Fibroblast of skin of right biceps (primary cell): ENCODE measurements around the gene CEP104.
A peak's percentile ranks its signal among the peaks of the same experiment; 100 is the strongest.

Source experiments
- DNase-seq: peaks from one replicate; pipeline ENCODE4 v3.0.0-alpha.2; 2013

CEP104 gene

DNA sequence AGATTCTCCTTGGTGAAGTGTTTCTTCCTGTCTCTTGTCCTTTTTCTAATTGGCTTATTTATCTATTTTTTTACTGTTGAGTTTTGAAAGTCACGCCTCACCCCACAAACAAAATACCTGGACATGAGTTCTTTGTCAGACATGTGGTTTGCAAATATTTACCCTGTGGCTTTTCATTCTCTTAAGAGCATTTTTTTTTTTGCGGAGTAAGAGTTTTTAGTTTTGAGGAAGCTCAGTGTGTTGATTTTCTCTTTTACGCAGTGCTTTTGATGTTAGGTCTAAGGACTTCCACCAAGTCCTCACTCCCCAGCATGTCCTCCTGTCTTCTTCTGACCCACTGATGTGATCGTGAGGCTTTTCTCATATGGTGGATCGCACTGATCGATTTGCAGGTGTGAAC is 7.9 kb upstream of the CEP104 start:
- DNase-seq = no peak

DNA sequence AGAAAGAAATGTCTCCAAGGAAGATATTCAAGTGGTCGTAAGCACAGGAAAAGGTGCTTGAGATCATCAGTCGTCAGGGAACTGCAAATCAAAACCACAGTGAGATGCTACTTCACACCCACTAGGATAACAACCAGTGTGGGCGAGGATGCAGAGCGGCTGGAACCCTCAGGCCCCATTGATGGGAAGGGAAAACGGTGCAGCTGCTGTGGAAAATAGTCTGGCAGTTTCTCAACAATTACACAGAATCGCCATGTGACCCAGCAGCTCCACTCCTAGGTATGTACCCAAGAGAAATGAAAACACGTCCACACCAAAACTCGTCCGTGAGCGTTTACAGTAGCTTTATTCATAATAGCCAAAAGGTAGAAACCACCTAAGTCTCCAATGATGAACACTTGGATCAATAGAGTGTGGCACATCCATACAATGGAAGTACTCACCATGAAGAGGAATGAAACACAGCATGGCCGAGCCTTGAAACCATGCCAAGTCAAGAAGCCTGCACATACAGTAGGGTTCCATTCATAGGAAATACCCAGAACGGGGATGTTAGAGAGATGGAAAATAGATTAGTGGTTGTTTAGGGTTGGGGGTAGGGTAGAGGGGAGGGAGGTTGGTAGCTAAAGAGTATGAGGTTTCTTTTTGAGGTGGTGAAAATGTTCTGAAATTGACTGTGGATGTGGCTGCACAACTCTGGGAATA is 6.4 kb upstream of the CEP104 start:
- DNase-seq = no peak

DNA sequence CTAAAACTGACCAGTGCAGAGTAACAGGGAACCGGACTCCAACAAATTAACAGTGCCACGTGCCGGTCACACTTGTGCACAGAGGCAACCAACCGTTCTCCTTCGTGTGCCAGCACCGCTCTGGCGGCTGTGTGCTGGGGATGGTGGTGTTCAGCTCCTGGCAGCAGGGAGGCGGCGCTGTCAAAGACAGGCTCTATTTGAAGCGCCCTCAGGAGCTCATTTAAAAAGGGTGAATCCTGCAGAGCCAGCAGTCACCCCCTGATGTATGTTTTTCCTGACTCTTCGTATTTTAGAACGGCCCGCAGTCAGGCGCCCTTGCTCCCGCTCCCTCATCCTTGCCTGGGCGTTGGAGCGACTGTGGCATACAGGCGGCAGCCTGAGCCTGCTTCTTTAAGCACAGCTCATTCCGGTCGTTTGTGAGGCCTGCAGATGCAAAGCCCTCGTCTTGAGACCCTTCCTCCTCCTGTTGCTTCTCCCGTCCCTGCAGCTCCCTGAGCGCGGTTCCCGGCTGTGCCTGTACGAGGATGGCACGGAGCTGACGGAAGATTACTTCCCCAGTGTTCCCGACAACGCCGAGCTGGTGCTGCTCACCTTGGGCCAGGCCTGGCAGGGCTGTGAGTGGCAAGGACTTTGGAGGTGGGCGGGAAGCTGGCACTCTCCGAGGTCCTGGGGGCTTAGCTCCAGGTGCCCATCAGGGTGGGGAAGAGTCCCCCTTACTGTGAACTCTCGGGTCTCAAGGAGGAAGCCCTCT is 1.4 kb upstream of the CEP104 start:
- peak; percentile 34 for DNase-seq

DNA sequence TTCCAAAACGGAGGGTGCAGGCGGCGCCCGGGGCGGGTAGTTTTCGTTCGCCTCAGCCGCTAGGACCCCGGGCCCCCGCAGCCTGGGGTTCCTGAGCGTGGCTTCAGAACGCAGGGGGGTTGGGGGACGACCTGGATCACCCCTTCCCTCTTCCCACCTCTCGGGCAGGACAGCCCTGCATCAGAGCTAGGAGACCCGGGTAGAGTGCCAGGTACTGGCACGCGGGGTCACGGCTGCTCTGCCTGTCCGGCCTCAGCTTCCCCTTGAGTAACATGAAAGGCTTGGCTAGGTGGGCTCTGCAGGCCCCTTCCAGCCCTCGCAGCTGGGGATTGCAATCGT is 749 bp upstream of the CEP104 start:
- DNase-seq = no peak

DNA sequence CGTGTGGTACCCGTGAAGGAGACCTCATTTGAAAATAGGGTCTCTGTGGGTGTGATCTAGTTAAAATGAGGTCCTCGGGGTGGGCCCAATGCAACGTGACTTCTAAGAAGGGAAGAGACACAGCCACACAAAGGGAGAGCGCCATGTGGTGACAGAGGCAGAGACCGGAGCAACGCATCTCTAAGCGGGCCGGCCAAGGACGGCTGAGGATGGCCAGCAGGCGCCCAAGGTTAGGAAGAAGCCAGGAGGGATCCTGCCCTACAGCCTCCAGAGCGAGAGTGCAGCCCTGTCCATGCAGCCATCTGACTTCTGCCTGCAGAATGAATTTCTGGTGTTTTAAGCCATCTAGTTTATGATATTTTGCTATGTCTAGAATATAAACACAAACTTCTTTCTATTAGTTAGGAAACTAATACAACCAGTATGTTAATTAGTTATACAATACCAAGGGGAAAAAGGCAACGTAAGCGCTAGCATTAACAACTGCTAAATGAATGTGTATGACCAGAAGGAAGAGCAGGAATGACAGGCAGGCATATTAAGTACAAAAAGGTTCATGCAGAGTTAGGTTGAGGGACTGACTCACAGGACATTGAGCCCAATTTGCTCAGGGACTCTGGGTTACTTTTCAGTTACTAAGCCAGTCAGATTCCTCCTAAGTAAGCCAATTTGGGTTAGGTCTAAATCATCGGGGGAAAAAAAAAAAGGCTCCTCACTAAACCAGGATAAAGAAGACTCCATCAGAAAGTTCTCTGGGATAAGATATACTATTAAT is 4.1 kb downstream of the CEP104 start:
- DNase-seq = no peak

DNA sequence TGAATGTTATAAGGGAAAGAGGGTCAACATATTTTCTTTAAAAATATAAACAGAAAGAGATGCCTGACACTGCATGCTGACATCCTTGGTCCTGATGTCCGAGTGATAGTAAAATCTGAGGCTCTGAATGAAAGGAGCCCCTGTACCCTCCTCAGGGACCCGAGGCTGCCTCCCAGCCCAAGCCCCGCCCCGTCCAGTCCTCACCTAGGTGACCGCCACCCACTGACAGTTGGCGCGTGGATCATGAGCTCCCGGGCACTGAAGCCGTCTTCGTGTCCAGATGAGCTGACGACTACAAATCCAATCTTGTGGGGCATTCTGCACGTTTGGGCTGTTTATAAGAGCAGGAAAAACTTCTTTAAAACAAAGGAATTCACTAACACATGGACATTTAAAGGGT is 4.9 kb downstream of the CEP104 start:
- no peak for DNase-seq

DNA sequence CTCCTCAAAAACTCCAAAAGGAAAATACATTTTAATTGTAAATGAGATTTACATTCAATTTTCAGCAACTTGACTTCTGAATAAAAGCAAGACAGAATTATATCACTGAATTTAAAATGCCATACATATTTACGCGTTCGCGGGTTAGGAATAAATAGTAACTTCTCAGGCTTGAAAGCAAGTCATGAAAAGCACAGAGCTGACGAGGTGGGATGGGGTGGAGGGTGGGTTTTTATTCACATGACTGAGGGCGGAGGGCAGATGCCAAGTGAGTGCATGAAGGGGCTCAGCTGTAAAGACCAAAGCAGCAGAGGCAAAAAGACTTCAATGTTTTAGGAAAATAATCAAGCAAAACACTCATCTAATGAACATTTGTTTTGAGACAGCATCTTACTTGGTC is 5.7 kb downstream of the CEP104 start:
- DNase-seq = no peak

DNA sequence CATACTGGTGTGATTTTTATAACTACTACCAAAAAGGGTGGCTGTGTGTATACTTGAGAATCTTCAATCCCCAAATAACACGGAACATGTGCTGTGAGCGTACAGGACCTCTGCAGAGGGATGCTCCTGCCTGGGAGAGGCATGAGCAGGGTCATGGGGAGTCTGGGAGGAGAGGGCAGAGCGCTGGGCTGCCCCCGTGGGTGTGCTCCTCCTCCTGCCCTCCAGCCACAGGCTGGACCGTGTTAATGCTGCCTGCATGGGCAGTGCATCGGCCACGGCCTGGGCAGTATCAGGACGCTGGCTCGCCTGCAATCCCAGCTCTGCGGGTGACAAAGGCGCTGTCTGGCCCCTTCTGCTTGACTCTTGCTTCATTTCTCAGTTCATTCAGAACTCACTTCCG is 6.2 kb downstream of the CEP104 start:
- DNase-seq = no peak

DNA sequence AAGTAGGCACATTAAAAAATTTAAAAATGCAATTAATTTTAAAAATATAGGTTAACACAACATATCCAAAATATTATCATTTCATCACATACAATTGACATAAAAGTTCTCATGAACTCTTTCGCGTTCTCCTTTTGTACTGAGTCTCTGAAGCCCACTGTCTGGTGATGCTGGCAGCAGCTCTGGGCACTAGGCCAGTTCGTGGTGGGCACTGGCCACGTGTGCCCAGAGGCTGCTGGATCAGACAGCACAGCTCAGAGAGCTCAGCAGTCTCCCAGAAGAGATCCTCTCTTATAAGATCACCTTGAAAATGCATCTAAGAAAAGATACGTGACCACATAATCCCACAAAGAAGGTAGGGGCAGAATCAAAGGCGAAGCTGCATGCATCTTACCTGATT is 9.9 kb downstream of the CEP104 start:
- no peak for DNase-seq

DNA sequence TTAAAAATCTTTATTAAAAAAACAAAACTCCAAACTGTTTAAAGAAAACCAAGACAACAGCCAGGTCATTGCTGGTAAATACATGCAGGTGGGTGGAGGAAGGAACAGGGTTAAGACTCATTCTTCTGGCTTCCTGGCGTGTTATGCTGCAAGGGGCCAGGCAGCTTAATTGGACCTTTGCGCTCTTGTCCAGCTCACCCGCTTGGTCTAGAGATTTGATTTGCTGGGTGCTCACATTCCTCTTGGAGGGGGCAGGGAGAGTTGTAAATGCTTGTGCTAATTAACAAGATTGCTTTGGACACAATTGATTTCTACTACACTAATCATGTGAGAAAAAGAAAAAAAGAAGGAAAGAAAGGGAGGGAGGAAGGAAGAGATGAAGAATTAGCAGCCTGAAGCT is 10.5 kb downstream of the CEP104 start:
- DNase-seq = no peak

DNA sequence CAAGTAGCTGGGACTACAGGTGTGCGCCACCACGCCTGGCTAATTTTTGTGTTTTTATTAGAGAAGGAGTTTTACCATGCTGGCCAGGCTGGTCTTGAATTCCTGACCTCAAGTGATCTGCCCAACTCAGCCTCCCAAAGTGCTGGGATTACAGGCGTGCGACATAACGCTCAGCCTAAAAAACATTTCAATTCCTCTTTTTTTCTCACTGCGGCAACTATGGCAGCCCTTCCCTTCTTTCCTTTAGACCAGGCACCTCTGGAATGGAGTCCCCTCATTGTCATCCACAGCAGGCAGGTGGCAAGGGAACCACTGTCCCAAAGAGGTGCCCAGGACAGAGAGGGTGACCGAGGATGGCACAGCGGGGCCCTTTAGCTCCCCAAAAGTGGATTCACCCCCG is 14.1 kb downstream of the CEP104 start:
- no peak for DNase-seq

DNA sequence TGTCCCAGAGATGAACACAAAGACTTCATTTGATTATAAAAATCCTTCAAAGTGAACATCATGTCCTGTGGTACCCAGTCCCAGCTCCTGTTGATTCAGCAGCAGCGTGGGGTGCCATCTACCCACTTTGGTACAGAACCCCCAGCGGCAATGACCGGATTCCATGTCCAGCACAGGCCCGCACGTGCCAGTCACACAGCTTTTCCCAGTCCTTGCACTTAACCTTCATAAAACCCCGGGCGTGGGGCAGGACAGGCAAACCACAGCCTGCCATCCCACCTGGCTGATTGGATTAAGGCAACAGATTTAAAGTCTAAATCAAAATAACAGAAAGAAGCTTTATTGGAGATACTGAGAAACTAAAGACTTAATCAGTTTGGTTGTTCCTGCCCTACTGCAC is 15.5 kb downstream of the CEP104 start:
- DNase-seq = no peak

DNA sequence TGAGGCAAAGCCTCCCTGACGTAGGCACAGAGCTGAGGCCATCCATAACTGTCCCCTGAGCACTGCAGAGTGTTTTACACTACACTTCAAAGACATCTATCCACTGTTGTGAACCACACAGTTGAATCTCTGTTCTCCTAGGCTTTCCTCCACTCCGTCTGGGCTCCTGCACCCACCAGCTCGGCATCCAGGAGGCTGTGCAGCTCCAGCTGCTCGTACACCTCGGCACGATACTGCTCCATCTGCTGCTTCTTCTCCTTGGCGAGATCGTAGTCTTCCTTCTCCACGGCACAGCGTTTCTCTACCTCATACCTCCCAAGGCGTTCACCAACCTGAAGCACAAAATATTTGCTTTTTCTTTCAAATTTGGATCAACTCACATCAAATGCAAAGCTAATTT is 18.2 kb downstream of the CEP104 start:
- no peak for DNase-seq

DNA sequence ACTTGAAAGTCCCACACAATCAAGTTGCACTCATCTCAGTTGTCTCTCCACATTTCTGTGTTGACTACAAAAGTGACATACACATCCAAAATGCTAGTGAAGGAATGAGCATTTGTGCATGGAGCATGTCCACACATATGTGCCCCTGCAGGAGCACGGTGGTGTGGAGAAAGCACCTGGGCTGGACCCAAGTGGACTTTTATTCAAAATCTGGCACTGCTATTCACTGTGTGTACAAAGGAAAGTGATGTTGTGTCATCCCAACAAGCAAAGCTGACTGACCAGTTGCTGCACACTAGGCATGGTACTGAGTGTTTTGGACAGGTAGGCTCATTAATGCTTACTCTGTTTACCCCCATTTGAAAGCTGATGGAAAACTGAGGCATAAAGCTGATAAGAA is 19.3 kb downstream of the CEP104 start:
- DNase-seq = no peak

DNA sequence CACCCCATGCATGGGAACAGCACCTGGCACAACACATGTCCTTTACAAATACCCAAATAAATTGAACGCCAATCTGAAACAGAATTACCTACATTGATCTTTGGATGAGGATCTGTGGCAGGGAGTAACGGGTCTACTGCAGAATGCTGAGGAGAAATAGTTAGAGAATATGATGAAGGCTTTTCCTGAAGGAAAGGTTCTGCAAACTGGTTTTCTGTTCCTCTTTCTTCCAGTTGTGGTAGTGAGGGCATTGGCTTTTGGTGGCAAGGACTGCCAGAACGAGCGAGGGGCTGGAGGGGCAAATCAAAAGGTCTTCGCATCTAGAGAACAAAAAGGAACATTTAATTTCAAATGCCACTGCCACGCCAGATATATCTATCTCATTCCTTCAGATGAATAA is 19.8 kb downstream of the CEP104 start:
- no peak for DNase-seq

DNA sequence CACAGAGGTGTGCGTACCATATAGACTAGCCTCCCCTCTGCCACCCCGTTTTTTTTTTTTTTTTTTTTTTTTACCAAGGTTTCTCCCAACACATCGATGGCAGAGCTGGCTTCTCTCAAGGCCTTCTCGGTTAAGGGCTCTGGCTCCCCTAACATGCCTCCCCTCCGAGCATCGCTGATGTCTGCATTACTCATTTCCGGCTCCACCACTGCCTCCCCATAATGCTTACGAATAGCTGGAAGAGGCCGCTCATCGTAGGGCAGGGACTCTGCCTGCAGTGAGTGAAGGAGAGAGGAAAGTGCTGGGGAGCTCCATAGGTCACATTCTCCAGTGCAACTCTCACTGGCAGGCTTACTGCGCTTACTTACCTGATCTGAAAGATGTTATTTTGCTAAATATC is 20.6 kb downstream of the CEP104 start:
- DNase-seq = peak; percentile 10

DNA sequence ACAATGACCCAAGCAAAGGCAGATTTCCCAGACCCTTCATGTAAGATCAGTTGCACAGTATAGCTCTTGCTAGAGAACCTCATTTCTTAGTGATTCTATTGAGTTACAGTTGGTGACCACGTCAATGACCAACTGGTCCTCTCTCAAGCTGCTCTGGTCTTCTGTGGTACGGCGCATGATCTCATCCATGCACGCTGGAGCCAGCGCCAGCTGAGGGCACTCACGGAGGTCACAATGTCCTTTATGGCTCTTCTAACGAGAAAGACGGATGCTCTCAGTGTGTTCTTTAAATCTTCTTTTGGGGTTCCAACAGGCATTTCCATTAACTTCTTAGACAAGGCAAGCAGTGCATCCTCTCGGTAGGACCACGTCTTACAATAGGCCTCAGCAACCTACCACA is 22.3 kb downstream of the CEP104 start:
- DNase-seq = no peak

DNA sequence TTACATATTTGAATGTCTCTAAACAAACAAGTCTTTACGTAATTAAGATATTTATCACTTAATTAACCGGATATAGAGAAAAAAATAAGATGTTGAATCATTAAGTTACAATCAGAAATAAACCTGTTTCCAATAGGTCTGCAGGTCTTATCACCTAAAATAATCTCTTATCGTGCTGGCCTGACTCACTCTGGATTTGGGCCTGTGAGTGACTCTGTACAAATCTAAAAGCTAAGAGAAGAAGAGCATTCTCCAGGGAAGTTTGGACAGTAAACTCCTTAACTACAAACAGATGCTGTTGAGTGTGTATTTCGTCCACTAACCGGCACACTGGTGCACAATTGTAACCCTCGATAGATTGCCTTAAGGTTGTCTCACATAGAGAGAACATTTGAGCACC is 25.3 kb downstream of the CEP104 start:
- peak; percentile 17 for DNase-seq

DNA sequence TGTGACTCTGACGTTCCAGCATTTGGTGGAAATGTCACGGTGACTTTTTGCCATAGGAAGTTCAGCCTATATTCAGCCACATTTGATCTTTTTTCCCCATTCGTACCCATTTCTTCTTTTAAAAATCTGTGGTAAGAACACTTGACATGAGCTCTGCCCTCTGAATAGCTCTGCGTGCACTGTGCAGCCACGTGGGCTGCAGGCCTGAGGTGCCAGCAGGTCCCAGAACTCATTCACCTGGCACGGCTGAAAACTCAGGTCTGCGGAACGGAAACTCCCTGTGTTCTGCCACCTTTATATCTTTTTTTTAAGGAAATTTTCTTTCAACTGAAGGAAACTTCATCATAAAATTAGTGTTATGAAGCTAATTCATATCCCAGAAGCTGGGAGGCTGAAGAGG is 28.6 kb downstream of the CEP104 start:
- no peak for DNase-seq

DNA sequence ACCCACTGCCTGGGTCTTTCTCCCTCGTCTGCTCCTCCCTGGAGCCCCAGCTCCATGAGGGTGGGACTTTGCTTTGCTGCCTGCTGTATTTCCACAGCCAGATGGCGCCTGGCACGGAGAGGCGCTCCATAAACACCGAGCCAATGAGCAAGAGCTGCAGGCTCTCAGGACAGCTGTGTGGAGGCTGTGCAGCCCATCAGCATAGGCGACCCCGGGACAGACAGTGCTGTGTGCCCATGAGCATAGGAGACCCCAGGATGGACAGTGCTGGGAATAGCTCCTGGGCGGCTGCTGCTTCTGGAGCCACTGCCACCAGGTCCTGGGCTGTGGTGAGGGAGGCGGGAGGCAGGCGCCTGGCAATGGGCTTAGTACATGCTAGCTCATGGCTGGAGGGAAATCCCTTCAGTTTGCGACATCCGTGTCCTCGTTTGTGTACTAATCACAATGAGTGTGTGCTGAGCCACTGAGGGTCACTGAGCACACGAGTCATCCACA is 29.2 kb downstream of the CEP104 start:
- DNase-seq = no peak

DNA sequence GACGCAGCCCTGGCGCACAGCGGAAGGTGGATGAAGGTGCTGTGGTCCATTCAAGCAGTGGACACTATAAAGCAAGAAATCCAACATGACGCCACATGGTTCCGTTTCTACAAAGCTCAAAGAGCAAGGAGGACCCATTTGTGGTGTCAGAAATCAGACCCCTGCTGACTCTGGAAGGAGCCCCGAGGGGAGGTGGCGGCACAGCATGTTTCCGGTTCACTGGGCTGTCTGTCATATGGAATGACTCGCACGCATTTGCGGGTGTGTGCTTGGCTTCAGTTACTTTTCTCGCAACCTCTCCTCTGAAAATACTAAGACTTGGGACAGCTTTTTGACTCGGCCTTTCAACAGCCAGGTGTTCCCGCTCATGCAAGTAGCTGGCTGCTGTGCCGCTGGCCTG is 31.7 kb downstream of the CEP104 start:
- DNase-seq = no peak

DNA sequence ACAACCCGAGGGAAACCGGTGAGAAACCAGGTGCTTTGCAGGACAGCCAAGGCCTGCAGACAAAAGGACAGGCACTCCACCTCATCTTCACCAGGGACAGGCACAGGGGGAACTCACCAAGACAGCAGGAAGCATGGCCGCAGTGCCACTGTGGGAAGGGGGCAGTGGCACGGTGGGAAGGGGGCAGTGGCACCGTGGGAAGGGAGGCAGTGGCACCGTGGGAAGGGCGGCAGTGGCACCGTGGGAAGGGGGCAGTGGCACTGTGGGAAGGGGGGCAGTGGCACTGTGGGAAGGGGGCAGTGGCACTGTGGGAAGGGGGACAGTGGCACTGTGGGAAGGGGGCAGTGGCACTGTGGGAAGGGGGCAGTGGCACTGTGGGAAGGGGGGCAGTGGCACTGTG is 32.4 kb downstream of the CEP104 start:
- DNase-seq = no peak

DNA sequence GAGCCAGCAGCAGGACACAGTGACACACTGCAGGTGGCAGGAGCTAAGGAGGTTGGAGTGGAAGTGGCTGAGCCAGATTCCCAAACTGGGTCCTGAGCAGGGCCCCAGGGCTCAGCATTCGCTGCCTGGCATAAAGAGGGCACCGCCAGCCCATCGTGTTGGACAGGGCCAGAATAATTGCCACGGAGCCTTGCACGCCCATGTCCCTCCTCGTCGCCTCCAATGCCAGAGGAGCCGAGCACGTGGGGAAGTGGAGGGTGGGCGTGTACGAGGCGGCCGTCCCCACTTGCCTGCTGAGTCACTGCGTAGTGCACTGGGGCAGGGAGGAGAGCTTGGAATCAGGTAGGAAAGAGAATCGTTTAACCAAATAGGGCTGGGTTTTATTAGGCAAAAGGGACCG is 34.6 kb downstream of the CEP104 start:
- DNase-seq = no peak

DNA sequence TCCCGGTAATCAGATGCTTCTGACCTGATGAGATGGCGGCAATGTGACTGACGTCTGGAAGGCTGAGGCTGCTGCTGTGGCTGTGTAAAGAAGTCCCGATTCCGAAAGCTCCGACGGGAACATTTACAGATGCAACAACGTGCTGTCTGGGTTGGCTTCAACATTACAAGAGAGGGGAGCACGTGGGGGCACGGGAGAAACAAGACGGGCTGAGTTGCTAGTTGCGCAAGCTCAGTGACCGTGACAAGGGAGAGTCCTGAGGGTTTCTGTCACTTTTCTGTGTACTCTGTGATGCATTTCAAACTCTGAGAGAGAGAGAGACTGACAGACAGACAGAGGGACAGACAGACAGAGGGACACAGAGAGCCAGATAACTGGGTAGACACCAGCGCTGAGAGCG is 35.1 kb downstream of the CEP104 start:
- no peak for DNase-seq
